Upper lobe of right lung (tissue), 1 donor: Measurements from ENCODE around the gene LRIT3. TPM values are rescaled to one million over a fixed set of nuclear protein-coding genes. Genes with fewer than 3 reads are reported as not detected.

Experiments used
- ATAC-seq: fragments of 200-7000 bp; cut with Tn5 transposase; one replicate; pipeline ENCODE4 v1.9.1; 2020; ENCODE audit warnings: mild to moderate bottlenecking, moderate library complexity
- DNase-seq: peaks from one replicate; pipeline ENCODE4 v3.0.0-alpha.2; 2020
- H3K27ac ChIP-seq: fragments of 200-600 bp; one replicate; pipeline ENCODE4 v1.8.0; 2022
- H3K27me3 ChIP-seq: fragments of 200-600 bp; one replicate; pipeline ENCODE4 v1.8.0; 2022; ENCODE audit warnings: mild to moderate bottlenecking
- H3K36me3 ChIP-seq: fragments of 200-600 bp; one replicate; pipeline ENCODE4 v1.8.0; 2022
- H3K4me1 ChIP-seq: fragments of 200-600 bp; one replicate; pipeline ENCODE4 v1.8.0; 2022
- H3K4me3 ChIP-seq: fragments of 200-600 bp; one replicate; pipeline ENCODE4 v1.8.0; 2022; ENCODE audit warnings: mild to moderate bottlenecking
- H3K9me3 ChIP-seq: fragments of 200-600 bp; one replicate; pipeline ENCODE4 v1.8.0; 2022
- intact Hi-C: fragments of 100-400 bp; cut with DNase I; formaldehyde crosslinking; loops from one replicate; pipeline ENCODE4 v1.11.0; 2022
- total RNA-seq: library from RNA; stranded (reverse); fragmentation: NEBNext Ultra II Directional; extraction: Animal tissue kit (Norgen Biotek cat#: 25700); gene quantifications from one replicate; pipeline ENCODE4 v1.2.1, GENCODE V29; 2021
- TF ChIP-seq, protein P1 (sequence below): fragments of 200-600 bp; IDR thresholded peaks from one replicate; pipeline ENCODE4 v1.8.0; 2022; ENCODE audit warnings: antibody characterized with exemption
- donor health status: DM: no; HTN: yes; CAD: no; lungs with severe emphysema.

LRIT3 gene
- total RNA-seq, 1 donor from 2014 or later: 0.14 TPM

DNA sequence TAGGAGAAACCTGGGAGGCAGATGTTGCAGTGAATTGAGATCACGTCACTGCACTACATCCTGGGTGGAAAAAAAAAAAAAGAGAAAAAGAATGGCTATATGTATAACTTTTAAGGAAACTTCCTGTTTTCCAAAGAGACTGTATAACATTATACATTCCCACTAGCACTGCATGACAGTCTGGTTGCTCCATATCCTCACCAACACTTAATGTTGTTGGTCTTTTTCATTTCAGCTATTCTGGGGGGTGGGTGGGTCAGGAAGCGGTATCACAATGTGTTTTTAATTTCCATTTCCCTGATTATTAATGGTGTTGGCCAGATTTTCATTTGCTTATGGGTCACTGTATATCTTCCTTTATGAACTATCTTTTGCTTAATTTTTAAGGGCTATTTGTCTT is 13.4 kb downstream of the LRIT3 start:
- no peak overlapping the region for H3K27ac ChIP-seq
- no peaks in the 10 kb centered on the region for H3K4me1 ChIP-seq
- no peaks in the 10 kb centered on the region for H3K27me3 ChIP-seq
- no peak for DNase-seq
- no peak for ATAC-seq
- no peak overlapping the region for H3K4me3 ChIP-seq
- TF ChIP-seq, protein P1, sequence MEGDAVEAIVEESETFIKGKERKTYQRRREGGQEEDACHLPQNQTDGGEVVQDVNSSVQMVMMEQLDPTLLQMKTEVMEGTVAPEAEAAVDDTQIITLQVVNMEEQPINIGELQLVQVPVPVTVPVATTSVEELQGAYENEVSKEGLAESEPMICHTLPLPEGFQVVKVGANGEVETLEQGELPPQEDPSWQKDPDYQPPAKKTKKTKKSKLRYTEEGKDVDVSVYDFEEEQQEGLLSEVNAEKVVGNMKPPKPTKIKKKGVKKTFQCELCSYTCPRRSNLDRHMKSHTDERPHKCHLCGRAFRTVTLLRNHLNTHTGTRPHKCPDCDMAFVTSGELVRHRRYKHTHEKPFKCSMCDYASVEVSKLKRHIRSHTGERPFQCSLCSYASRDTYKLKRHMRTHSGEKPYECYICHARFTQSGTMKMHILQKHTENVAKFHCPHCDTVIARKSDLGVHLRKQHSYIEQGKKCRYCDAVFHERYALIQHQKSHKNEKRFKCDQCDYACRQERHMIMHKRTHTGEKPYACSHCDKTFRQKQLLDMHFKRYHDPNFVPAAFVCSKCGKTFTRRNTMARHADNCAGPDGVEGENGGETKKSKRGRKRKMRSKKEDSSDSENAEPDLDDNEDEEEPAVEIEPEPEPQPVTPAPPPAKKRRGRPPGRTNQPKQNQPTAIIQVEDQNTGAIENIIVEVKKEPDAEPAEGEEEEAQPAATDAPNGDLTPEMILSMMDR: no peak
- no peaks in the 10 kb centered on the region for H3K36me3 ChIP-seq
- intact Hi-C loops: no loop called here
- no peaks in the 10 kb centered on the region for H3K9me3 ChIP-seq

DNA sequence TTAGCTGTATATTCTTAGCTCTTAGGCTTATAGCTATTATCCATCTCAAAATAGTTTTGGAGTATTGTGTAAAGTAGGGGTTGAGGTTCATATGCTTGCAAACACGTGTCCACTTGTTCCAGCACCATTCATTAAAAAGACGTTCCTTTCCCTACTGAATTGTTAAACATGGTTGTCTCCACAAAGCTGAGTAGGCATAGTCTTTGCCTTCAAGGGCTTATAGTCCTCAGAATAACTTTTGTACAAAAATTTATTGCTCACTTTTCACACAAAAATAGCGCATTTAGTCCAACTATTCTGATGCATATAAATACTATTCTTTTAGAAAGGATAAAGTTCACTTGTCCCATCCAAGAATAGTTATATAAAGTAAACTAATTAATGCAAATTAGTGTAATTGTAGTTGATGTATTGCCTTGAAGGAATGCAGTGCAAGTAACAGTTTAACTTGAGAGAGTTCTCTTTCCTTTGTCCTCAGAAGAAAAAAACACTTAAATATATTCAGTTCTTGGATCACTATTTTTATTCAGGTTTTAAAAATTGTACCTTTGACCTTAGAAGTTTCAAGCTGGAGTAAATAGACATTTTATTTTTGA is 14.1 kb downstream of the LRIT3 start:
- H3K27ac ChIP-seq: no peak overlapping the region
- no peaks in the 10 kb centered on the region for H3K9me3 ChIP-seq
- intact Hi-C loops: no loop called here
- no peaks in the 10 kb centered on the region for H3K4me1 ChIP-seq
- TF ChIP-seq, protein P1: no peak
- H3K36me3 ChIP-seq: no peaks in the 10 kb centered on the region
- H3K27me3 ChIP-seq: no peaks in the 10 kb centered on the region
- H3K4me3 ChIP-seq: no peak overlapping the region
- ATAC-seq: no peak
- no peak for DNase-seq

DNA sequence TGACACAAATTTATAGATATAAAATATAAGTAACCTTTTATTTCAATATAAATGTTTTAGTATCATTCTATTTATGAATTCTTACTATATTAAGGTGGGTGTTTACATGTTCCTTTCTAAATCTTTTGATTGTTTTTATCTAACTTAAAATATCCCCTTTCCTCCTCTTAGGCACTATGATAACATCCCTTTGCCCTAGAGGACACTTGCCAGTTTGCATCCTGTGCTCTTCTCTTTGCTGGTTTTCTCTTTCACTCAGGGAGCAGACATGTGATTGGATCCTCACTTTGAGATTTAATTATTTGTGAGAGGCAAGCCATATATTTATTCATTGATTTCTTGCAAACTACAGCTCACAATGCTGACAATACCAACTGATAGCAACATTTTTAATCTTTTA is 16.2 kb downstream of the LRIT3 start:
- DNase-seq (no peak), ATAC-seq (no peak)
- no peaks in the 10 kb centered on the region for H3K4me1 ChIP-seq
- H3K27ac ChIP-seq: no peak overlapping the region
- no peak overlapping the region for H3K4me3 ChIP-seq
- H3K9me3 ChIP-seq: no peaks in the 10 kb centered on the region
- TF ChIP-seq, protein P1: no peak
- no peaks in the 10 kb centered on the region for H3K36me3 ChIP-seq
- intact Hi-C loops: no loop called here
- no peaks in the 10 kb centered on the region for H3K27me3 ChIP-seq

DNA sequence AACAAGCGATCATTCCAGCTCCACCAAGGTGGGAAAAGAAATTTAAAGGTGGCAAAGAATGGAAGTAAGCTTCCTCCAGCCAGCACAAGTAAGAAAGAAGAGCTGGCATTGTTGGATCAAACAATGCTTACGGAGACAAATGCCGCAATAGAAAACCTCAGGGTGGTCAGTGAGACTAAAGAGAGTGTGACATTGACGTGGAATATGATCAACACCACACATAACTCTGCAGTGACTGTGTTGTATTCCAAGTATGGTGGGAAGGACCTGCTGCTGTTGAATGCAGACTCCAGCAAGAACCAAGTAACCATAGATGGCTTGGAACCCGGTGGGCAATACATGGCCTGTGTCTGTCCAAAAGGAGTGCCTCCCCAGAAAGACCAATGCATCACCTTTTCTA is 22.2 kb downstream of the LRIT3 start:
- intact Hi-C loops: no loop called here
- Histone ChIP-seq H3K4me1 (no peaks in the 10 kb centered on the region), H3K9me3 (no peaks in the 10 kb centered on the region), H3K27ac (no peak overlapping the region), H3K4me3 (no peak overlapping the region), H3K36me3 (no peaks in the 10 kb centered on the region), H3K27me3 (no peaks in the 10 kb centered on the region)
- no peak for ATAC-seq
- no peak for DNase-seq
- TF ChIP-seq, protein P1: no peak

DNA sequence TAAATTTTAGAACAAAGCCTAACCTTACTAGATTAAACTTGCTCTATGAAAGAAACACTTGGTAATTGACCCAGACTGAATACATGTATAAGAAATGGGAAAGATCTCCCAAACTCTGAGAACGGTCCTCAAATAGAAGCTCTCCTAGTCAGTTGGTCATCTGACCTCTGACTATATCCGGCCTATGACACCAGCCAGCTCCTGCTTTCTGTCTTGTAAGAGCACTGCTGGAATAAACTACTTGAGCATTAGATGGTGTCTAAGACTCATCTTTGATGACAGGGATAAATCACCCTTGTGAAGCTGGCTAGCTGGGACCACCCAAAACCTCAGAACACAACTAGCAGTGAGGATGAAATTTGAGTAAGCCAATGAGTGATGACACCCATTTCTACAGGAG is 24.2 kb downstream of the LRIT3 start:
- TF ChIP-seq, protein P1: no peak
- ATAC-seq: no peak
- no peak for DNase-seq
- no peak overlapping the region for H3K4me3 ChIP-seq
- H3K36me3 ChIP-seq: no peaks in the 10 kb centered on the region
- no peak overlapping the region for H3K27ac ChIP-seq
- no peaks in the 10 kb centered on the region for H3K27me3 ChIP-seq
- no peaks in the 10 kb centered on the region for H3K9me3 ChIP-seq
- intact Hi-C loops: no loop called here
- H3K4me1 ChIP-seq: no peaks in the 10 kb centered on the region
